Glomerular visceral epithelial cell (primary cell): ENCODE measurements around the gene TMEM38B.
"Not testable (repeated sequence)": the region's sequence is repeated elsewhere in the genome, so short reads cannot be mapped to it uniquely, and the experiment has no call there.

Experiments used
- DNase-seq: peaks from one replicate; pipeline ENCODE4 v3.0.0-alpha.2; 2016; ENCODE audit errors: extremely low spot score

Gene TMEM38B

GRCh38 chr9:105722099-105722498 lies 27.8 kb downstream of the TMEM38B start:
- no peak for DNase-seq

- DNase-seq, result no peak
Observed at GRCh38 chr9:105725370-105725769, 31.0 kb downstream of the TMEM38B start.

- DNase-seq, result not testable (repeated sequence)
Observed at GRCh38 chr9:105728230-105728629, 33.9 kb downstream of the TMEM38B start.

GRCh38 chr9:105731420-105731819 lies 37.1 kb downstream of the TMEM38B start:
- DNase-seq, result not testable (repeated sequence)

- no peak for DNase-seq
Observed at GRCh38 chr9:105735366-105735765, 41.0 kb downstream of the TMEM38B start.

- DNase-seq, result no peak
Observed at GRCh38 chr9:105737205-105737604, 42.9 kb downstream of the TMEM38B start.

GRCh38 chr9:105742088-105742487 lies 47.7 kb downstream of the TMEM38B start:
- DNase-seq, result no peak

GRCh38 chr9:105747325-105747724 lies 53.0 kb downstream of the TMEM38B start:
- DNase-seq, result not testable (repeated sequence)

GRCh38 chr9:105751761-105752160 lies 57.4 kb downstream of the TMEM38B start:
- DNase-seq, result no peak

- no peak for DNase-seq
Observed at GRCh38 chr9:105757496-105758251, 63.3 kb downstream of the TMEM38B start.

- no peak for DNase-seq
Observed at GRCh38 chr9:105760053-105760452, 65.7 kb downstream of the TMEM38B start.

- not testable (repeated sequence) for DNase-seq
Observed at GRCh38 chr9:105782561-105783494, 88.5 kb downstream of the TMEM38B start.

GRCh38 chr9:105783495-105783872 lies 89.1 kb downstream of the TMEM38B start:
- not testable (repeated sequence) for DNase-seq

GRCh38 chr9:105786796-105787195 lies 92.5 kb downstream of the TMEM38B start:
- DNase-seq, result not testable (repeated sequence)

- no peak for DNase-seq
Observed at GRCh38 chr9:105816202-105816744, 121.9 kb downstream of the TMEM38B start.

- DNase-seq, result no peak
Observed at GRCh38 chr9:105816981-105817380, 122.6 kb downstream of the TMEM38B start.

- DNase-seq, result no peak
Observed at GRCh38 chr9:105818903-105819302, 124.6 kb downstream of the TMEM38B start.

GRCh38 chr9:105822814-105823213 lies 128.5 kb downstream of the TMEM38B start:
- no peak for DNase-seq
